GM12872 (cell line): ENCODE measurements around the gene CEMIP.

Experiments
- TF ChIP-seq, protein P1 (sequence below): IDR thresholded peaks from 3 replicates; pipeline ENCODE4 v1.5.1; 2011; ENCODE audit warnings: low read depth, mild to moderate bottlenecking, low read length, moderate library complexity; ENCODE audit not compliant: insufficient read depth

Gene CEMIP

DNA sequence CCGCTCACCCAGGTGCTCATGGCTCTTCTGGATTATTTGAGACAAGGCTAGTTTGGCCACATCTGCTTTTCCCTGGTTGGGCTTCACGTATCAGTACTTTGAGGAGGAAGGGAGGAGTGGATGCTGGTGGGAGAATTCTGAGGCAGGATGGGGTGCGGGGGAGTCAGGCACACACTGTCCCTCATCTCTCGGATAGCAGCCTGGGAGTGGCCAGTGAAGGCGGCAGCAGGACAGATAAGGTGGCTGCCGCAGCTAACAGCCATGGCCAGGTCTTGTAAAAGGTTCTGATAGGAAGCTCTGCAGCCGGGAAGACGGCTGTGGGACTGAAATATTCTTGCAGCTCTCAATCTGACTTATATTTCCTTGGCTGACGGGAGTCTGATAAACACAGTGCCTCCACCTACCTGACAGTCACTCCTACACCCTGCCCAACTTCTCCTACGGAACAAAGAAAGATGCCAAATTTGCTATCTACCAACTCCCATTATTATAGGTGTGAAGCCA lies 123.2 kb downstream of the CEMIP start:
- TF ChIP-seq, protein P1, sequence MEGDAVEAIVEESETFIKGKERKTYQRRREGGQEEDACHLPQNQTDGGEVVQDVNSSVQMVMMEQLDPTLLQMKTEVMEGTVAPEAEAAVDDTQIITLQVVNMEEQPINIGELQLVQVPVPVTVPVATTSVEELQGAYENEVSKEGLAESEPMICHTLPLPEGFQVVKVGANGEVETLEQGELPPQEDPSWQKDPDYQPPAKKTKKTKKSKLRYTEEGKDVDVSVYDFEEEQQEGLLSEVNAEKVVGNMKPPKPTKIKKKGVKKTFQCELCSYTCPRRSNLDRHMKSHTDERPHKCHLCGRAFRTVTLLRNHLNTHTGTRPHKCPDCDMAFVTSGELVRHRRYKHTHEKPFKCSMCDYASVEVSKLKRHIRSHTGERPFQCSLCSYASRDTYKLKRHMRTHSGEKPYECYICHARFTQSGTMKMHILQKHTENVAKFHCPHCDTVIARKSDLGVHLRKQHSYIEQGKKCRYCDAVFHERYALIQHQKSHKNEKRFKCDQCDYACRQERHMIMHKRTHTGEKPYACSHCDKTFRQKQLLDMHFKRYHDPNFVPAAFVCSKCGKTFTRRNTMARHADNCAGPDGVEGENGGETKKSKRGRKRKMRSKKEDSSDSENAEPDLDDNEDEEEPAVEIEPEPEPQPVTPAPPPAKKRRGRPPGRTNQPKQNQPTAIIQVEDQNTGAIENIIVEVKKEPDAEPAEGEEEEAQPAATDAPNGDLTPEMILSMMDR, result no peak

DNA sequence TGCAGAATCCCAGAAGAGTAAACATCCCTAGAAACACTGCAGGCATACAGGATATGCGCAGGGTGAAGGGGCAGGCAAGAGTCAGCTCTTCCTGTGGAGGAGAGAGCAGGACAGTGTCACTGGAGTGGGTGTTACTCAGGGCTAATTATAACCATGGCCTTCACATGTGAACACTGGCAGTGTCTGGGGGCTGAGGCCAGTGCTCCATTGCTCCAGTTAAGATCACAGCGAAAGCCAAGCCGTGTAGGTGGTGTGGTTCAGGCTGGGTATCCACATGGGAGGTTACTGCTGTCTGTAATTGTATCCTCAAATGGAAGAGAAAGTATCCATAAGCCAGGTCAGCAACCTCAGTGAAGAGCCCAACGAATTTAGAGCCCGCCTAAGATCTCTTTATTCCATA lies 125.8 kb downstream of the CEMIP start:
- TF ChIP-seq, protein P1, result no peak

DNA sequence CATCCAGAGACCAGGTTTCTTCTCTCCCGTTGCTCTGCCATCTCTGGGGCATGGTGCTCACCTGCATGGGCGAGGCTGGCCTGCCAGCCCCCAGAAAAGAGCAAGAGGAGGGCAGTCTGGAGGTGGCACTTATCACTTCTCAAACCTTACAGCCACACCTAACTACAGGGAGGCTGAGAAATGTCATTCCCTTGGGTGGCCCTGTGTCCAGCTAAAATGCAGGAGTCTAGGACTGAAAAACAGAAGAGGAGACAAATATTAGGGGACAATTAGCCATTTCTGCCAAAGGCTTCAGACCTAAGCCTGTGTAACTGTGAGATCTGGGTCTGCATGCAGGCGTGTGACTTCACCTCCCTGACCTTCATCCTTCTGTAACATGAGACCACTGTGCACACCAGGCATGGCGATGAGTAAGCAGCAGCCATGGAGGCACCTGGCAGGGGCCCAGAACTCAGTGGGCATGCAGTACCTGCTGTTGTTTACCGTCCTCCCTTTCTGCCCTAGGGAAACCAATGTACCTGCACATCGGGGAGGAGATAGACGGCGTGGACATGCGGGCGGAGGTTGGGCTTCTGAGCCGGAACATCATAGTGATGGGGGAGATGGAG lies 127.1 kb downstream of the CEMIP start:
- TF ChIP-seq, protein P1, result no peak

DNA sequence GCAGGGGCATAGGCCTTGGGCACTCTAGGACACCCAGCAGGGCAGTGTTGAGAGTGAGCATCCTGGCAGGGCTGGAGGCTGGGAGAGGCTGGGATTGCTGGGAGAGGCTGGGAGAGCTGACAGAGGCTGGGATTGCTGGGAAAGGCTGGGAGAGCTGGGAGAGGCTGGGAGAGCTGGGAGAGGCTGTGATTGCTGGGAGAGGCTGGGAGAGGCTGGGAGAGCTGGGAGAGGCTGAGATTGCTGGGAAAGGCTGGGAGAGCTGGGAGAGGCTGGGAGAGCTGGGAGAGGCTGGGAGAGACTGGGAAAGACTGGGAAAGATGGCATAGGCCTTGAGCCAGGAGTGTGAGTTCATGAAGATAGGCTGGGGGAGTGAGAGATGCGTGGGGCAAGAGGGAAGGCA lies 132.7 kb downstream of the CEMIP start:
- TF ChIP-seq, protein P1, result no peak

DNA sequence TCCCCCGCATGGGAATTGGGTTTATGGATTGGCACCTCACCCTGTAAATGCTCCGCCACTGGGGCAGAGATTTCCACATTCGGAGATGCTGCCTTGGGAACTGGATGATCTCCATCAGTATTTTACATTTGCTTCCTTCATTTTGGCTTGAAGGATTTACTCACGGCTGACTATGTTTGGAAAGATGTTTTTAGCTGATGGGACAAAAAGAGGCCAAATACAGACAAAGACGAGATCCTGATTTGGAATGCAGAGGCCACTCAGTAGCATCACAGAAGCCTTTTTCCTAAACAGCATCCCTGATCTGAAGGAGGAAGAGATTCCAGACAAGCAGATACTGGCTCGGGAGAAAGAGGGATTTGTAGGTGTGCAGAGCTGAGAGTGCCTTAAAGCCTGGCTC lies 133.5 kb downstream of the CEMIP start:
- TF ChIP-seq, protein P1, result no peak

DNA sequence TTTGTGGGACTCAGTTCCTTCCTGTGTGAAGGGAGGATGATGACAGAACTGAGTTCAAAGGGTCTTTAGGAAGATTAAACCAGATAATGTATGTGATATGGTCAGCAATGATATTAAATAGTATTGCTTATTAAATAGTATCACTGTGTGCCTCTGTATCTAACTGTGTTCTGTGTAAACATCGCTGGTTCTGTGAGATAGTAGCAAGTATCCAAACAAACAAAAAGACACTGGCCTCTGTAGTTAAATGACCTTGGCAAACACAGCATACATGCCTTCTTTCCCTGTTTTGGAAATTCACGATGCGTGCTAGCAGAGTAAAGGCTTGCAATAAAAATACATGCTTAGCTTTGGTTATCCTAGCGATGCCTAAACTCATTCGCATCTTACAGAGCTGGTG lies 134.4 kb downstream of the CEMIP start:
- TF ChIP-seq, protein P1, result no peak

DNA sequence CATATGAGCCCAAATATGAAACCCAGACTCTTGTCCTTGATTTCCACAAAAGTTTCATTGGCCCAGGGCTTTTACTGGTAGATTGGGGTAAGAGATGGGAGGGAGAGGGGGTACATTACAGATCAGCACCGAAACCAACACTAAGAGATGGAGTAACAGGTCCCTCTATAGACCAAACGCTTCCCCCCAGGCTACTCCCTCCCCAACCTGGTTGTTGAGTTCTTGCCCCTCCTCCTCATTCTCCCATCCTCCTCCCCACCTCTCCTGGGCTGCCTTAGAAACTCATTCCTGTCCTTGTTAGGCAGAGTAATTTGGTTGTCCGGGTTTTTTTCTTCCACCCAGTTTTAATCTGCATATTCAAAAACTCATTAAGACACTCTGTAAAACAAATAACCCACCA lies 136.3 kb downstream of the CEMIP start:
- TF ChIP-seq, protein P1, result no peak
